ENCODE measurements around the gene TPSAB1.

DNA sequence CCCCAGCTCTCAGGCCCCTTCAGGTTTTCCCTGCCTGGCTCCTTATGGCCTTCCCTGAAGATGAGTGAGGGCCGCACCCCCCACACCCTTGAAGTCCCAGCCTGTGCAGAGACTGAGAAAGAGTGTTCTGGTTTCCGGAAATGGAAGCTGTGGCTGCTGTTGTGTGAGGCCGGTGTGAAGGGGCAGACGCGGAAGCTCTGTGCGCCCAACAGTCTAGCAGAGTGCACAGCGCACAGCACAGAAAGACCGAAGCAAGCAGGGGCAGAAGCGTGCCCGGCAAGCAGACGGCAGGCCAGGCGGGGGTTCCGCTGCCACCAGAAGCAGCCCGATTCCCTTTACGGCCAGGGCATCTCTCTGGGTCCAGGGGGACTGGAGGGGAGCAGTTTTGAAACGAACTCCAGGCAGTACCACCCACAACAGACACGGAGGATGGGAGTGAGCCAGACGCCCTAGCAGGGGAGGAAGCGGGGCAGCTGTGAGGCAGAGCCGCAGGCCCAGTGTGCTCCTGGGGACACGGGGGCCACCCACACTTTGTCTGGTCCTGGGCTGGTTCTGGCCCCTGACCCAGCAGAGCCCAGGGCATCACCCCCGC lies 32.2 kb upstream of the TPSAB1 start:
- TF ChIP-seq CTCF (conservative IDR thresholded peaks at IDR 0.05 in 1 of 2, IDR thresholded peaks at IDR 0.05 in 1 of 2; ENCODE audit: low read depth in 1 of 2, low read length in 2 of 2) (no peak), EZH2 (IDR thresholded peaks at IDR 0.05; ENCODE audit: low read length, missing control alignments) (no peak)

Data from fibroblast of lung (primary cell).